GM21447 (cell line): Measurements from ENCODE around the gene JADE3.

Experiments used
- ATAC-seq: cut with Tn5 transposase; IDR thresholded peaks from one replicate; pipeline ENCODE4 v1.9.1; 2021; ENCODE audit not compliant: unreplicated experiment

The JADE3 gene

GRCh38 chrX:47101206-47101605, 189.0 kb downstream of the JADE3 start:
- ATAC-seq: no peak
